Ishikawa (cell line): ENCODE results near the gene DYRK3.

Experiments used
- CEBPB ChIP-seq: IDR thresholded peaks from 2 replicates; pipeline ENCODE4 v1.6.1; 2012
- CREB1 ChIP-seq: IDR thresholded peaks from 2 replicates; pipeline ENCODE4 v1.6.1; 2012; ENCODE audit warnings: low read depth
- EP300 ChIP-seq: IDR thresholded peaks from 2 replicates; pipeline ENCODE4 v1.6.1; 2012; ENCODE audit warnings: borderline replicate concordance
- MAX ChIP-seq: IDR thresholded peaks from 2 replicates; pipeline ENCODE4 v1.6.1; 2012
- NFIC ChIP-seq: IDR thresholded peaks from 2 replicates; pipeline ENCODE4 v1.6.1; 2012
- RAD21 ChIP-seq: IDR thresholded peaks from 2 replicates; pipeline ENCODE4 v1.6.1; 2012; ENCODE audit warnings: low read depth
- TCF12 ChIP-seq: IDR thresholded peaks from 2 replicates; pipeline ENCODE4 v1.6.1; 2012; ENCODE audit warnings: low read depth
- YY1 ChIP-seq: IDR thresholded peaks from 2 replicates; pipeline ENCODE4 v1.6.1; 2012; ENCODE audit warnings: low read depth
- ZBTB7A ChIP-seq: IDR thresholded peaks from 2 replicates; pipeline ENCODE4 v1.6.1; 2012; ENCODE audit warnings: low read depth

GRCh38 chr1:206655471-206655882, 20.1 kb downstream of the DYRK3 start:
- TF ChIP-seq MAX (no peak), EP300 (no peak), RAD21 (no peak), ZBTB7A (no peak), YY1 (no peak), CREB1 (no peak), TCF12 (no peak), CEBPB (no peak), NFIC (no peak)
